ENCODE results near the gene GPR84.

DNA sequence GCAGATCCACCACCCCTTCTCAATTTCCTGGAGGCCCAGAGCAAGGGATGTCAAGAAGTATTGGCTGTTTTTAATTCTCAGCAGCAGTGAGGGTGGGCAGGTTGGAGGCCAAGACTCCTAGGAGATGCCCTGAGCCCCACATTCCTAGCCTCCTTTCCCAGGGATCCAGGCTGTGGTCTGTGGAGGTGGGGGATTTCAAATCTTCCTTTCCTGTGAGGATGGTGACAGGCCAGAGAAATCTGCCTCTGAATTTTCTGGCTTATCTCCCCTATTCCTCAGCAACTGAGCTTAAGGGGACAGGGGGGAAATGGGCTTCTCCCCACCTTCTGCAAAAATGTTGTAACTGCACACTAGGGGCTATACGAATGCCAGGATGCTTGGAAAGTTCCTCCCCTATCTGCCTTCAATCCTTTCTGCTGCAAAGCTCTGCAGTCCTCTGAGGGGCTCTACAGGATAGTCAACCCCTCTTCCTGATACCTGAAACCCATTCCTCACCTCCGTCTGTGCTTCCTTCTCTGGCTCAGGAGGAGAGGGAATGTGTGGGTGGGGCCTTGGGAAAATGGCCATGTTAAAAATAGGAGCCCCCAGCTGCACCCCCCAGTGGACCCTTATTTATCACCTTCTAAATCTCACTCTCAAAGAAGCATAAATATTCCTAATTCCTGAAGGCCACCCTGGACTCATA lies 6.6 kb downstream of the GPR84 start:
- TF ChIP-seq, protein P1, sequence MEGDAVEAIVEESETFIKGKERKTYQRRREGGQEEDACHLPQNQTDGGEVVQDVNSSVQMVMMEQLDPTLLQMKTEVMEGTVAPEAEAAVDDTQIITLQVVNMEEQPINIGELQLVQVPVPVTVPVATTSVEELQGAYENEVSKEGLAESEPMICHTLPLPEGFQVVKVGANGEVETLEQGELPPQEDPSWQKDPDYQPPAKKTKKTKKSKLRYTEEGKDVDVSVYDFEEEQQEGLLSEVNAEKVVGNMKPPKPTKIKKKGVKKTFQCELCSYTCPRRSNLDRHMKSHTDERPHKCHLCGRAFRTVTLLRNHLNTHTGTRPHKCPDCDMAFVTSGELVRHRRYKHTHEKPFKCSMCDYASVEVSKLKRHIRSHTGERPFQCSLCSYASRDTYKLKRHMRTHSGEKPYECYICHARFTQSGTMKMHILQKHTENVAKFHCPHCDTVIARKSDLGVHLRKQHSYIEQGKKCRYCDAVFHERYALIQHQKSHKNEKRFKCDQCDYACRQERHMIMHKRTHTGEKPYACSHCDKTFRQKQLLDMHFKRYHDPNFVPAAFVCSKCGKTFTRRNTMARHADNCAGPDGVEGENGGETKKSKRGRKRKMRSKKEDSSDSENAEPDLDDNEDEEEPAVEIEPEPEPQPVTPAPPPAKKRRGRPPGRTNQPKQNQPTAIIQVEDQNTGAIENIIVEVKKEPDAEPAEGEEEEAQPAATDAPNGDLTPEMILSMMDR (conservative IDR thresholded peaks at IDR 0.05): no peak
- TF ChIP-seq EZH2 (IDR thresholded peaks at IDR 0.05; ENCODE audit: low read depth): no peak

All from PC-9 (cell line).